Left renal pelvis (tissue), 4 donors: ENCODE measurements around the gene PAGE2. TPM values are rescaled to one million over a fixed set of nuclear protein-coding genes. Genes with fewer than 3 reads are reported as not detected.
"Not testable (repeated sequence)": the region's sequence is repeated elsewhere in the genome, so short reads cannot be mapped to it uniquely, and the experiment has no call there.

Source experiments
- DNase-seq, 4 donors: peaks; one replicate each; pipeline ENCODE4 v3.0.0-alpha.2; 2013; ENCODE audit warnings: low read depth in 4 of 4, low spot score in 3 of 4
- polyA plus RNA-seq, 4 donors: library from polyadenylated mRNA; unstranded; fragments of 120-200 nt; gene quantifications; one replicate each; pipeline ENCODE4 v1.2.1, GENCODE V29; 2013; ENCODE audit not compliant: insufficient read length in 4 of 4

The PAGE2 gene
- polyA plus RNA-seq, 4 donors, result not detected

GRCh38 chrX:55120761-55121358 lies 32.0 kb downstream of the PAGE2 start:
- no peak for DNase-seq

- no peak for DNase-seq
Observed at GRCh38 chrX:55123900-55124299, 35.1 kb downstream of the PAGE2 start.

GRCh38 chrX:55127692-55128091 lies 38.9 kb downstream of the PAGE2 start:
- DNase-seq, result no peak

GRCh38 chrX:55129361-55129760 lies 40.5 kb downstream of the PAGE2 start:
- no peak for DNase-seq

GRCh38 chrX:55130481-55130880 lies 41.7 kb downstream of the PAGE2 start:
- DNase-seq, result no peak

GRCh38 chrX:55132416-55132815 lies 43.6 kb downstream of the PAGE2 start:
- DNase-seq, result no peak

- peak in 2 of 4 donors; percentile 12 to 20 for DNase-seq
Observed at GRCh38 chrX:55135171-55135570, 46.4 kb downstream of the PAGE2 start.

- not testable (repeated sequence) for DNase-seq
Observed at GRCh38 chrX:55140800-55141199, 52.0 kb downstream of the PAGE2 start.

Other genes starting within 250 kb of the PAGE2 start
- 100 to 1,000 TPM; 107 to 157 (median 121) TPM for gene TRO, start 168.2 kb upstream of the PAGE2 start, polyA plus RNA-seq
- under 1 TPM; 0.27 to 0.78 (median 0.42) TPM for gene PFKFB1, start 94.8 kb upstream of the PAGE2 start, polyA plus RNA-seq
- gene APEX2, start 88.7 kb upstream of the PAGE2 start, polyA plus RNA-seq, result 10 to 100 TPM; 13.0 to 17.5 (median 16.3) TPM
- gene ALAS2, start 58.0 kb upstream of the PAGE2 start, polyA plus RNA-seq, result 100 to 1,000 TPM in 1 of 4 donors, 10 to 100 TPM in 3; 11.7 to 234 (median 13.0) TPM
- gene PAGE2B, start 14.0 kb upstream of the PAGE2 start, polyA plus RNA-seq, result under 1 TPM in 1 of 4 donors, not detected in 3; 0.66 TPM
- gene PAGE5, start 131.3 kb downstream of the PAGE2 start, polyA plus RNA-seq, result not detected
- not detected for gene PAGE3, start 175.9 kb downstream of the PAGE2 start, polyA plus RNA-seq